Kasumi-1 (cell line): Measurements from ENCODE around the gene C1QTNF7.

Experiments used
- DNase-seq, 2 experiments: peaks; one replicate each; lab custom pipeline; 2025; lab: John Stamatoyannopoulos, UW

The C1QTNF7 gene

GRCh38 chr4:15414551-15415091, 13.2 kb upstream of the C1QTNF7 start:
- peak; percentile 12 to 14 for DNase-seq

DNA sequence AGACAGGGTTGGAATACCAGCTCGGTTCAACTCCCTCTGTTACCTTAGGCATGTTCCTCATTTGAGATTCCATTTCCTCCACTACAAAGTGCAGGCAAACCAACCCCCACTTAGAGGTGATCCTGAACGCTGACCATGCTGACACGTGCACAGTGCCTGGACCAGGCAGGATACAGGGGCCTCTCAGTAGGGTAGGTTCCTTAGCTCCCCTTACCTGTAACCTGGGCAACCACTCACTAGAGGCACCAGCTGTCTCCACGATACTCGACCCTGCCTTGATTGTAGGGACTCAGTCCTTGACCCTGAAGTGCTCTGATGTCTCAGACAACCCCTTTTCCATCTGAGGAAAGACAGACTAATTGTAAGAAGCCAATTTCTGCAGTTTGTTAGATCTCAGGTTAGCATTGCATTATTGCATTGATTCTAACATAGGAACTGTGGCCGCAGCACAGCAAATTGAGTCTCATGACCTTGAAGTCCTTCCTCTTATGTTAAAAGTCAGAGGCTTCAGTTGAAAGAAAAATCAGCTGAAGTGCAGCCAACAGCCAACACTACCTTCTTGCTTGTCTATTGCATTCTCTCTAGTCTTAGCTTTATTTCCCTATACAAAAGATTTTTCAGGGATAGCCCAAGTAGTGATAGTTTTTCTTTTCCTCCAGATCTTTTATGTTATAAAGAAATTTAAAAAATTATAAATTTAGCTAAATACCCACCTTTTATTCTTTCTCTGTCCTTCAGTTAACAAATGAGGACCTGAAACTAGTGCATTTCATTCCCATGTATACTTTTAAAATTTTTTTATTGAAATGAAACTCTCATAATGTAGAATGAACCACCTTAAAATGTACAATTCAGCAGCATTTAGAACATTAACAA, 11.2 kb upstream of the C1QTNF7 start:
- no peak for DNase-seq

GRCh38 chr4:15417233-15417660, 10.6 kb upstream of the C1QTNF7 start:
- no peak for DNase-seq

GRCh38 chr4:15418956-15419355, 8.9 kb upstream of the C1QTNF7 start:
- no peak for DNase-seq

DNA sequence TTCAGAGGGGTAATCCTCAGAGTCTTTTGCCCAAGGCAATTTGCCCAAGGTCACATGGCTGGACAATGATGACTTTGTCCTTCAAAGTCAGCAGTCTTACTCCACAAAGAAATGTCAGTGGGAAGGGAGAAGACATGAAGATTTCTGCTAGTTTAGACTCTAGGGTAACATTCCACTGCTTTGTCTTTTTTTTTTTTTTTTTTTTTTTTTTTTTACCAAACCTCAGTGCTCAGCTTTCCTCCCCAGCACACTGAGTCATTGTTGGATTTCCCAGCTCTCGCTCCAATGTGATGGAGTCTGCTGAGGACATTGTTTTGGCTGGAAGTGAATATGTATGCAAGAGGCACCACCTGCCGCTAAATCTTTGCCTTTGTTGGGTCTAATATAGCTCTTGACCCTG, 7.2 kb upstream of the C1QTNF7 start:
- no peak for DNase-seq

DNA sequence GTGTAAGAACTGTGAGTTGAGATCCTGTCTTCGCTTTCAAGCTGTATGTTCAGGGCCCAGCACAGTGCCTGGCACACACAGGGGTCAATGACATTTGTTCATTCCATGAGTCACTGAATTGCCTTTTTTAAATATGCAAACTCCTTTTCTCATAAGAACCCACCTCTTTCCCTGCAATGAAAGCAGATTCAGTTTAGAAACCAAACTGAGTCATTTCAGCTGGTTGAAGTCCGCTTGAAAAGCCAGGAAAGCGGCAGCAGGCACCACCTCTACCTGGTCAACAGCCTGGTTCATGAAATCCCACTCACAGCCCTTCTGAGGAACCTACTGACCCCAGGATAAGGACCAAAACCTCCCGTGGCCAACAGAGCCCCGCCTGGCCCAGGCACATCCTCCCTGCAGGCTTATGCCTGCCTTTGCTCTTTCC, 4.5 kb upstream of the C1QTNF7 start:
- DNase-seq, result no peak

DNA sequence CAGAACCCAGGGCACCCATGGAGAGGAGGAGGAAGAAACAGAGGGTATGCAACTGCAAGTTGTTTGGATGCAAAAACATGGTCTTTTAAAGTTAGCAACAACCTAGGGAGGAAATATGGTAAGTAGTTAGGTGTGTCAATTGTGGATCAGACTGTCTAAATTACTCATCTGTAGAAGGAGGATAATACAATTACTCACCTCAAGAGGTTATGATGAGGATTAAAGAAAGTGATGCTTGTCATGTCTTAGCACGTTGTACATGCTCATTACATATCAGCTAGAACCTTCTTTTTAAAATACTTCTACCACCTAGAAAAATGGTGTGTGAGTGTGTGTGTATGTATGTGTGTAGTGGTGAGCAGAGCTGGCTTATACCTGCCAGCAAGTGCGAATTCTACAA, 2.3 kb upstream of the C1QTNF7 start:
- DNase-seq, result no peak

DNA sequence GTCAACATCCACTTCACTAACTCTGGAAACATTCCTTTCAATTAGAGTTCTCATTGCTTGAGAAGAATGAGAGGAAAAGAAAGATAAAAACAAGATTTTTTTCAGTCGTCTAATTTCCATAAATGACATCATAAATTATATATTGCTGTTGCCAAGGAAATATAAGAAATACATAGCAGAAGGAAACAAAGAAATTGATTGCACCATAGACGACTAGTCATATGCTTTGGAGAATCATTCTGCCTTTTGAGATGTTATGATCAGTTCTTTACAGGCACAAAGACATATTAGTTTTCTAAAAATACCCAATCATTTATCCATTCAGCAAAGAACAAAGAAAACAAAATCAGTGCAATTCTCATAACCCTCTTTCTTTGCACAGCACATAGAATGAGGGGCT, 672 bp upstream of the C1QTNF7 start:
- DNase-seq, result no peak

GRCh38 chr4:15428611-15429010, 778 bp downstream of the C1QTNF7 start:
- no peak for DNase-seq

GRCh38 chr4:15434091-15434490, 6.3 kb downstream of the C1QTNF7 start:
- DNase-seq, result no peak

GRCh38 chr4:15434676-15435075, 6.8 kb downstream of the C1QTNF7 start:
- DNase-seq, result no peak

- peak; percentile 42 to 61 for DNase-seq
These were observed 8.7 kb downstream of the C1QTNF7 start for GRCh38 chr4:15436513-15436912.

DNA sequence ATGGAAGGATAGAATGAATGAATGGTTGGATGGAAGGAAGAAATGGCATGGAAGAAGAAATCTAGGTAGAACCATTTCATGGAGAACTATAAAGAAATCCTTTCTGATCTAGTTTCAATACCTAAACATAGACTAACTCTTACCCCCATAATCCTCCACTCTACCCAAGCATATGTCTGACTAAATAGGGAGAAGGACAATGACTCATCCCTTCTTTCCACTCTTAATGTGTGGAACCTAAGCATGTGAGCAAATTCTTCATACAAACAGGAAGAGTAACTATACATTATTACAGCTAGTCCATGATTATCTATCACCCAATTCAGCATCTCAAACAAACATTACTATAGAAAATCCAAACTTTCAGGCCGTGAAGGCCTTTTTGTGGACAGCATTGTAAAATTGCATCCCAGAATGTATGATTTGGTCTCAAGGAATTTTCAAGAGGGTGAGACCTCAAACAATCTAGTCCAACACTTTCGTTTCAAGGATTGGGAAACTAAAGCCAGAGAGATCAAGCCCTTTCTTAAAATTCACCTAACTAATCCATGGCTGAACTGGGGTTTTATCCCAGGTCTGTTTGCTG, 11.2 kb downstream of the C1QTNF7 start:
- DNase-seq, result no peak

DNA sequence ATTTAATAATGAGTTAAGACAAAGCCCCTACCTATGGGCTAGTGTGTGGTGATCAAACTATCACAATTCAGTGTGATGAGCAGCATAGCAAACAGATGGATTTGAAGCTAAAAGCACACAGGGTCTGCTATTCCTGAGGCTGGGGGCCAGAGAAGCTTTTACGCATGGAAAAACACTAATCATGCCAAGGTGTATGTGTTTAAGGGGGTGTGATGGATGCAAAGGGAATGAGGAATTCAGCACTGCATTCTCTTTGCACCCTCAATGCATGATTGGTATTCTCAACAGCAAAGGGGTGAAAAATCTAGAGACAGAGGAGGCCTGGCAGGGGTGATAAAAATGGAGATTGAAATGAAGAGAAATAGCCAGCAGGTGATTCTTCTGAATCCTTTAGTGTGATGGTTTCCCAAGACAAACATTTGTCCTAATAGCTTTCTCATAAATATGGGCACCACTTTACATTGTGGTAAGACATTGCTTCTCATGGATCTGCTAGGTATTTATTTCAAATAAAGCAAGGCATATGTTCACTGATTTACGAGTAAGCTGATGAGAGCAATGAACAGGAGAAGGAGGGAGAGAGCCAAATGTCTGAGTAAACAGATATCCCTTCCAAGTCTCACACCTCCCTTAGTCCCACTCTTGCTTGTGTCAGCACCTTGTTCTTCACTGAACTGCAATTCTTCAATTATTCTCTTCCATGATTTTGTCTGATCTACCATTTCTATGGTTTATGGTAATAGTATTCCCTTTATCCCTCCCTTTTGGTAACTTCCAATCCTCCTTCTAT, 15.7 kb downstream of the C1QTNF7 start:
- no peak for DNase-seq

GRCh38 chr4:15444276-15444675, 16.4 kb downstream of the C1QTNF7 start:
- no peak for DNase-seq

DNA sequence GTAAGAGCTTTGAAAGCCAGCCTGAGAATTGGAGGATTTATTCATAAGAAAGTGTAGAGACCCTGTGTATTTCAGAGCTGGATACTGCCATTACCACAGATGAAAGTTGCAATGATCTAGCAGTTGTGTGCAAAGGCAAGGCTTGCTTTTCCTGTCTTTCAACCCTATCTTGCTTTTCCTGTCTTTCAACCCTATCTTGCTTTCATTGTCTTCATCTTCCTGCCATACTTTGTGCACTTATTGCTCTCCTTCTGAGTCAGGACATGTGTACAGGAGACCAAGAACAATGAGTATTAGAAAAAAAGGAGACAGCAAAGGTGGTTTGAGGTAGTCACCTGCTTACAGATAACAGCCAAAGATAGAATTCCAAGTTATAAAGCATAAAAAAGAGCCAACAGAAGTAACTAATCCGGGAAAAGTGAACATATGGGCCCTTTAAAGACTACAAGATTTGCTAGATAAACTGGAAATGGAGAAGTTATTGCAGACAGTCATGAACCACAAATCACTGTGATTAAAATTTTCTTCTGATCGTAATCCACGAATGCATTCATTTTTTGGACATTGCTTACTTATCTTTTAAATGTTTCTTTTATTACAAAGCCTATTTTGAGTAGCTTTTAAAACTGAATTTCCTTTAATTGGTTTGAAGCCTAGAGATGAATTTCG, 17.2 kb downstream of the C1QTNF7 start:
- DNase-seq, result no peak

- peak; percentile 90 to 95 for DNase-seq
These were observed 23.5 kb downstream of the C1QTNF7 start for GRCh38 chr4:15451181-15451865.

DNA sequence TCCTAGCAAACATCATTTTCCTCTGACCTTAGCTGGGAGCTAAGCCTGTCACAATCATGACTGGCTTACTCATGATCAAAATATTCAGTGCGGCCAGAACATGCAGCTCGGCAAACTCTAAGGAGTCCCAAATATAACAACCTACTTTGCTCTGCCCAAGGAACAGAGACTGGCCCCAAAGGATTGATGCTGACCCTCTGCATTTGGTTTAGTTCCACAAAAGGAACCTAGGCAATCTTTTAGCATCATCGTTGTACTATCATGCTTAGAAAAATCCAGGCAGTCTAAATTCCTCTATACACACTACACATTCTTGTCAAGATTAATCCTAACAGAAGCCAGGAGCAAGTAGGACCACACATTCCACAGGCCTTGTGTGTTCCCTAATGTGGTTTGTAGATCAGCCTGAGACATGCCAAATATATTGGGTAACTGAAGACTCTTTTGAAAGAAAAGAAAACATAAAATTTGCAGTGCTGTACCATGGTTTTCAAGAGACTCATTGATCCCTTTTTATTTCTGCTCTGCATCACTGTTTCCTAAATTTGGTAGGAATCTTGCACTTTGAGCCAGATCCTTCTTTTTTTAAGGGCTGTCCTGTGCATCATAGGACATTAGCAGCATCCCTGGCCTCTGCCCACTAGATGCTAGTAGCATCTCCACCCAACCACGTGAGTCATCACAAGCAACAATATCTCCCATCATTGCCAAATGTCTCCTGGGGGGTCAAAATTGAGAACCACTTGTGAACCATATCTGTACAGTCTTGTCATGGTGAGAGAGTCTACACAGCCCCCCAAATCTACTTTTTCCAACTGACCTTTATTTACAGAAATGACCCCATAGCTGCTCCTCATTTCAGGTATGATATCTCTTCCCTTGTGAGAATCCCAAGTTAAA, 24.3 kb downstream of the C1QTNF7 start:
- DNase-seq, result no peak

GRCh38 chr4:15455290-15455689, 27.5 kb downstream of the C1QTNF7 start:
- no peak for DNase-seq
